ENCODE data around the gene LRCH1.

LRCH1 gene

GRCh38 chr13:46561286-46561685 is 8.3 kb downstream of the LRCH1 start:
- in situ Hi-C loops (cut with HindIII; ENCODE audit: low sequenced_read_pairs): no loop called here

- in situ Hi-C loops (cut with HindIII; ENCODE audit: low sequenced_read_pairs): no loop called here
Observed at GRCh38 chr13:46561691-46562090, 8.7 kb downstream of the LRCH1 start.

- in situ Hi-C loops (cut with HindIII; ENCODE audit: low sequenced_read_pairs): no loop called here
Observed at GRCh38 chr13:46562152-46562551, 9.2 kb downstream of the LRCH1 start.

- in situ Hi-C loops (cut with HindIII; ENCODE audit: low sequenced_read_pairs): no loop called here
Observed at GRCh38 chr13:46562581-46562980, 9.6 kb downstream of the LRCH1 start.

GRCh38 chr13:46565808-46566750 is 13.1 kb downstream of the LRCH1 start:
- in situ Hi-C loops (cut with HindIII; ENCODE audit: low sequenced_read_pairs): no loop called here

- in situ Hi-C loops (cut with HindIII; ENCODE audit: low sequenced_read_pairs): no loop called here
Observed at GRCh38 chr13:46567671-46568070, 14.7 kb downstream of the LRCH1 start.

- in situ Hi-C loops (cut with HindIII; ENCODE audit: low sequenced_read_pairs): no loop called here
Observed at GRCh38 chr13:46569456-46569855, 16.5 kb downstream of the LRCH1 start.

- in situ Hi-C loops (cut with HindIII; ENCODE audit: low sequenced_read_pairs): no loop called here
Observed at GRCh38 chr13:46570273-46570672, 17.3 kb downstream of the LRCH1 start.

GRCh38 chr13:46571189-46571908 is 18.4 kb downstream of the LRCH1 start:
- in situ Hi-C loops (cut with HindIII; ENCODE audit: low sequenced_read_pairs): no loop called here

GRCh38 chr13:46571909-46572595 is 19.1 kb downstream of the LRCH1 start:
- in situ Hi-C loops (cut with HindIII; ENCODE audit: low sequenced_read_pairs): no loop called here

GRCh38 chr13:46572752-46573431 is 19.9 kb downstream of the LRCH1 start:
- in situ Hi-C loops (cut with HindIII; ENCODE audit: low sequenced_read_pairs): no loop called here

GRCh38 chr13:46575301-46575771 is 22.4 kb downstream of the LRCH1 start:
- in situ Hi-C loops (cut with HindIII; ENCODE audit: low sequenced_read_pairs): no loop called here

- in situ Hi-C loops (cut with HindIII; ENCODE audit: low sequenced_read_pairs): no loop called here
Observed at GRCh38 chr13:46575818-46576221, 22.9 kb downstream of the LRCH1 start.

- in situ Hi-C loops (cut with HindIII; ENCODE audit: low sequenced_read_pairs): no loop called here
Observed at GRCh38 chr13:46576762-46577161, 23.8 kb downstream of the LRCH1 start.

- in situ Hi-C loops (cut with HindIII; ENCODE audit: low sequenced_read_pairs): no loop called here
Observed at GRCh38 chr13:46577696-46578589, 25.0 kb downstream of the LRCH1 start.

- in situ Hi-C loops (cut with HindIII; ENCODE audit: low sequenced_read_pairs): no loop called here
Observed at GRCh38 chr13:46578590-46578975, 25.6 kb downstream of the LRCH1 start.

GRCh38 chr13:46580362-46580839 is 27.4 kb downstream of the LRCH1 start:
- in situ Hi-C loops (cut with HindIII; ENCODE audit: low sequenced_read_pairs): no loop called here

GRCh38 chr13:46582190-46582589 is 29.2 kb downstream of the LRCH1 start:
- in situ Hi-C loops (cut with HindIII; ENCODE audit: low sequenced_read_pairs): no loop called here

- in situ Hi-C loops (cut with HindIII; ENCODE audit: low sequenced_read_pairs): no loop called here
Observed at GRCh38 chr13:46586751-46587514, 34.0 kb downstream of the LRCH1 start.

All from endothelial cell of hepatic sinusoid (primary cell).